OCI-LY7 (cell line): ENCODE results near the gene COL5A1. TPM values are rescaled to one million over a fixed set of nuclear protein-coding genes. Genes with fewer than 3 reads are reported as not detected.

ENCODE experiments used
- BruUV-seq: library from RNA; stranded (reverse); fragments of 400-500 nt; replicated peaks from 2 replicates; lab custom pipeline; 2021; lab: Mats Ljungman, UMichigan
- CTCF ChIA-PET: fragments of 300-600 bp; sonication (Branson Sonifier 250); formaldehyde crosslinking; loops from one replicate; lab custom pipeline; 2022; ENCODE audit warnings: antibody characterized with exemption; ENCODE audit not compliant: unreplicated experiment; lab: Charles Lee
- POLR2A ChIA-PET: fragments of 300-600 bp; sonication (Branson Sonifier 250); formaldehyde crosslinking; loops from one replicate; lab custom pipeline; 2022; ENCODE audit warnings: antibody characterized with exemption; lab: Charles Lee
- DNase-seq: peaks from one replicate; pipeline ENCODE4 v3.0.0-alpha.2; 2015; ENCODE audit warnings: low spot score
- H2AFZ ChIP-seq: fragments of 200-600 bp; sonication (generic), shearing (Covaris generic); 2 replicates; pipeline ENCODE4 v1.6.1; 2014; ENCODE audit warnings: mild to moderate bottlenecking, antibody characterized with exemption, low read length, moderate library complexity
- H3K27ac ChIP-seq: fragments of 200-600 bp; sonication (generic); 2 replicates; pipeline ENCODE4 v1.5.1; 2014; ENCODE audit warnings: mixed run types, low read depth, mild to moderate bottlenecking, moderate library complexity, low read length, inconsistent platforms; ENCODE audit not compliant: poor library complexity, severe bottlenecking
- H3K36me3 ChIP-seq: fragments of 200-600 bp; sonication (generic); 2 replicates; pipeline ENCODE4 v1.6.1; 2014; ENCODE audit warnings: mild to moderate bottlenecking, antibody characterized with exemption, low read length, moderate library complexity, mixed read lengths; ENCODE audit not compliant: insufficient read depth
- H3K4me1 ChIP-seq: fragments of 200-600 bp; sonication (generic); 2 replicates; pipeline ENCODE4 v1.5.1; 2014; ENCODE audit warnings: mild to moderate bottlenecking, low read length; ENCODE audit not compliant: insufficient read depth, poor library complexity, severe bottlenecking
- H3K4me2 ChIP-seq: fragments of 200-600 bp; sonication (generic); 2 replicates; pipeline ENCODE4 v1.6.1; 2014; ENCODE audit warnings: mild to moderate bottlenecking, low read length
- H3K4me3 ChIP-seq: fragments of 200-600 bp; sonication (generic); 2 replicates; pipeline ENCODE4 v1.5.1; 2014; ENCODE audit warnings: mild to moderate bottlenecking, low read depth, low read length; ENCODE audit not compliant: poor library complexity, severe bottlenecking
- H3K79me2 ChIP-seq: fragments of 200-600 bp; sonication (generic); 2 replicates; pipeline ENCODE4 v1.6.1; 2016; ENCODE audit warnings: low read depth, mild to moderate bottlenecking, low read length, moderate library complexity, mixed read lengths; ENCODE audit not compliant: insufficient read depth
- H3K9me2 ChIP-seq: fragments of 200-600 bp; sonication (generic); 2 replicates; pipeline ENCODE4 v1.6.1; 2016; ENCODE audit warnings: mild to moderate bottlenecking, low read length, mixed read lengths; ENCODE audit not compliant: insufficient read depth
- H3K9me3 ChIP-seq: fragments of 200-600 bp; sonication (generic); 2 replicates; pipeline ENCODE4 v1.6.1; 2014; ENCODE audit warnings: mild to moderate bottlenecking, mixed run types, low read length, mixed read lengths
- H4K20me1 ChIP-seq: fragments of 200-600 bp; sonication (generic); 2 replicates; pipeline ENCODE4 v1.6.1; 2014; ENCODE audit warnings: mild to moderate bottlenecking, antibody characterized with exemption, low read length, moderate library complexity, mixed read lengths; ENCODE audit not compliant: insufficient read depth
- CTCF ChIP-seq: fragments of 200-600 bp; sonication (generic); conservative IDR thresholded peaks from 2 replicates; pipeline ENCODE4 v1.5.1; 2014; ENCODE audit warnings: mild to moderate bottlenecking, antibody characterized with exemption, low read length, moderate library complexity, mixed read lengths
- EZH2phosphoT487 ChIP-seq: fragments of 200-600 bp; sonication (generic); IDR thresholded peaks from 2 replicates; pipeline ENCODE4 v1.6.1; 2018; ENCODE audit warnings: low read depth, borderline replicate concordance, mild to moderate bottlenecking, mixed run types, antibody characterized with exemption, low read length, moderate library complexity, mixed read lengths
- intact Hi-C: fragments of 100-400 bp; cut with micrococcal nuclease; formaldehyde crosslinking; loops from one replicate; pipeline ENCODE4 v1.10.0; 2022; ENCODE audit not compliant: unreplicated experiment
- total RNA-seq, 2 experiments: library from RNA; depleted of rRNA in 1 of 2; stranded (reverse); fragments of >200 nt in 1 of 2; shearing (Covaris generic) in 1 of 2; gene quantifications; 2 replicates each; pipeline ENCODE4 v1.2.3, GENCODE V29; 2014 to 2022

The COL5A1 gene
- total RNA-seq, 2 experiments from 2014 or later = 12.2 to 28.6 TPM

DNA sequence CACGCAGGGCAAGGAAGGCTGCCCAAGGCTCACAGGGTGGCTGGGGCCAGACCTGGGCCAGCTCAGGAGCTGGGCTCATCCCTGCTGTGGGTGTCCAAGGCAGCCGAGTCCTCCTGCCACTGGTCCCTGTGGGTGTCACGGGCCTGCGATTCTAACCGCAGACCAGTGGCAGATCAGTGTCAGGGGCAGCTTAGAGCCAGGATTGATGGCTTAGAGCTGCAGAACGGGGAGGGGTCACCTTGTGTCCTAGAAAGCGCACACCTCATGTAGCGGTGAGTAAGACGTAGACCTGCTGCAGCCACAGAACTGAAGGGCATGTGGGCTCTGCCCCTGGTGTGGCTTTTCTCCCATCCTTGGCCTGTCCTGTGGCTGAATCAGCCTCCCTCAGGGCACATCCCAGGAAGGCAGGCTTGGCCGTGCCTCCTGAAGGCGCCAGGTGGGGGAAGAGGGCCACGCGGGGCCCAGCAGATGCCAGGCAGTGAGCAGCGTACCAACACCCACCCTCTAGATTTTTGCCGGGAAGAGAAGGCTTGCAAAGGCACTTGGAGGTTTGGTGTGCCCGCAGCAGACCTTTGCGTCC lies 160.7 kb downstream of the COL5A1 start:
- BruUV-seq = no TSS peak
- Histone ChIP-seq H3K27ac (no peak overlapping the region), H4K20me1 (no peaks in the 10 kb centered on the region), H2AFZ (no peak overlapping the region), H3K79me2 (no peaks in the 10 kb centered on the region), H3K4me3 (no peak overlapping the region), H3K4me2 (no peak overlapping the region), H3K36me3 (no peaks in the 10 kb centered on the region), H3K4me1 (no peaks in the 10 kb centered on the region), H3K9me3 (no peaks in the 10 kb centered on the region), H3K9me2 (no peaks in the 10 kb centered on the region)
- POLR2A ChIA-PET = no interaction called here
- intact Hi-C loops = no loop called here
- TF ChIP-seq CTCF (no peak), EZH2phosphoT487 (no peak)
- CTCF ChIA-PET = no interaction called here
- no peak for DNase-seq

GRCh38 chr9:134804871-134805270 lies 163.3 kb downstream of the COL5A1 start:
- intact Hi-C loops = no loop called here
- H3K36me3 ChIP-seq = no peaks in the 10 kb centered on the region

More at GRCh38 chr9:134804871-134805270, 163.3 kb downstream of the COL5A1 start:
- Histone ChIP-seq H3K4me2 (no peak overlapping the region), H3K9me3 (no peaks in the 10 kb centered on the region), H3K4me3 (no peak overlapping the region), H3K27ac (no peak overlapping the region), H2AFZ (no peak overlapping the region), H3K4me1 (no peaks in the 10 kb centered on the region), H4K20me1 (no peaks in the 10 kb centered on the region), H3K9me2 (no peaks in the 10 kb centered on the region), H3K79me2 (no peaks in the 10 kb centered on the region)
- POLR2A ChIA-PET = no interaction called here
- BruUV-seq = no TSS peak
- CTCF ChIA-PET = no interaction called here
- no peak for TF ChIP-seq CTCF
- TF ChIP-seq EZH2phosphoT487 = no peak
- DNase-seq = no peak
